GM18868 (cell line): Measurements from ENCODE around the gene ENOX1.

Source experiments
- ATAC-seq: cut with Tn5 transposase; IDR thresholded peaks from one replicate; pipeline ENCODE4 v1.9.1; 2021; ENCODE audit warnings: mild to moderate bottlenecking, moderate library complexity; ENCODE audit not compliant: unreplicated experiment

The ENOX1 gene

GRCh38 chr13:43492311-43492710 lies 294.5 kb downstream of the ENOX1 start:
- ATAC-seq = no peak

- no peak for ATAC-seq
These were observed 297.5 kb downstream of the ENOX1 start for GRCh38 chr13:43489233-43489632.

GRCh38 chr13:43487885-43488284 lies 298.9 kb downstream of the ENOX1 start:
- ATAC-seq = no peak

GRCh38 chr13:43487461-43487860 lies 299.3 kb downstream of the ENOX1 start:
- ATAC-seq = no peak

GRCh38 chr13:43484432-43485225 lies 302.1 kb downstream of the ENOX1 start:
- no peak for ATAC-seq

- ATAC-seq = no peak
These were observed 302.8 kb downstream of the ENOX1 start for GRCh38 chr13:43483930-43484329.

- ATAC-seq = no peak
These were observed 304.1 kb downstream of the ENOX1 start for GRCh38 chr13:43482641-43483040.

GRCh38 chr13:43482026-43482425 lies 304.7 kb downstream of the ENOX1 start:
- no peak for ATAC-seq

- no peak for ATAC-seq
These were observed 307.9 kb downstream of the ENOX1 start for GRCh38 chr13:43478902-43479301.

GRCh38 chr13:43478211-43478610 lies 308.6 kb downstream of the ENOX1 start:
- no peak for ATAC-seq

GRCh38 chr13:43475140-43475539 lies 311.6 kb downstream of the ENOX1 start:
- ATAC-seq = no peak

GRCh38 chr13:43473437-43473836 lies 313.3 kb downstream of the ENOX1 start:
- ATAC-seq = no peak

GRCh38 chr13:43472980-43473379 lies 313.8 kb downstream of the ENOX1 start:
- no peak for ATAC-seq

- no peak for ATAC-seq
These were observed 314.4 kb downstream of the ENOX1 start for GRCh38 chr13:43472339-43472738.

GRCh38 chr13:43470610-43471009 lies 316.2 kb downstream of the ENOX1 start:
- no peak for ATAC-seq

- no peak for ATAC-seq
These were observed 317.0 kb downstream of the ENOX1 start for GRCh38 chr13:43469791-43470190.

- no peak for ATAC-seq
These were observed 322.1 kb downstream of the ENOX1 start for GRCh38 chr13:43464578-43465264.

GRCh38 chr13:43448605-43449336 lies 338.0 kb downstream of the ENOX1 start:
- no peak for ATAC-seq

- ATAC-seq = no peak
These were observed 340.6 kb downstream of the ENOX1 start for GRCh38 chr13:43446126-43446525.

- no peak for ATAC-seq
These were observed 341.1 kb downstream of the ENOX1 start for GRCh38 chr13:43445668-43446067.

GRCh38 chr13:43444081-43444480 lies 342.7 kb downstream of the ENOX1 start:
- no peak for ATAC-seq
